GM12878 (cell line): Measurements from ENCODE around the gene CAMTA1. TPM values are rescaled to one million over a fixed set of nuclear protein-coding genes. Genes with fewer than 3 reads are reported as not detected.
A peak's percentile ranks its signal among the peaks of the same experiment; 100 is the strongest.

Experiments used
- BHLHE40 ChIP-seq, 2 experiments: fragments of 450-650 bp in 1 of 2; IDR thresholded peaks; 2 replicates each; pipeline ENCODE4 v1.6.1; 2011 to 2017; ENCODE audit warnings: low read depth in 2 of 2, borderline replicate concordance in 1 of 2, improper control_type of control experiment in 1 of 2, low read length in 1 of 2, mild to moderate bottlenecking in 1 of 2
- CHD2 ChIP-seq: IDR thresholded peaks from 2 replicates; pipeline ENCODE4 v1.6.1; 2011; ENCODE audit warnings: low read depth, low read length, improper control_type of control experiment, borderline replicate concordance
- CREM ChIP-seq: IDR thresholded peaks from 2 replicates; pipeline ENCODE4 v1.6.1; 2014; ENCODE audit warnings: antibody characterized with exemption, low read depth
- DPF2 ChIP-seq: fragments of 450-650 bp; IDR thresholded peaks from 2 replicates; pipeline ENCODE4 v1.6.1; 2017; ENCODE audit warnings: mild to moderate bottlenecking
- EGR1 ChIP-seq, 2 experiments: IDR thresholded peaks; 1 replicate in 1 of 2; 2 replicates in 1 of 2; pipeline ENCODE4 v1.6.1; 2011 to 2012; ENCODE audit warnings: low read depth in 2 of 2, low read length in 2 of 2, borderline replicate concordance in 1 of 2, mild to moderate bottlenecking in 1 of 2, moderate library complexity in 1 of 2
- ESRRA ChIP-seq: IDR thresholded peaks from 2 replicates; pipeline ENCODE4 v1.6.1; 2012; ENCODE audit warnings: mild to moderate bottlenecking, low read length, improper control_type of control experiment
- IKZF1 ChIP-seq: fragments of 450-650 bp; conservative IDR thresholded peaks from 2 replicates; pipeline ENCODE4 v1.6.1; 2017; ENCODE audit warnings: antibody characterized with exemption, mild to moderate bottlenecking
- LARP7 ChIP-seq: fragments of 450-650 bp; IDR thresholded peaks from 2 replicates; pipeline ENCODE4 v1.6.1; 2017; ENCODE audit warnings: mild to moderate bottlenecking
- MEF2A ChIP-seq: IDR thresholded peaks from 2 replicates; pipeline ENCODE4 v1.6.1; 2011; ENCODE audit warnings: low read depth, mild to moderate bottlenecking, low read length, moderate library complexity; ENCODE audit not compliant: insufficient read depth
- MYC ChIP-seq: IDR thresholded peaks from 2 replicates; pipeline ENCODE4 v1.6.1; 2011; ENCODE audit warnings: mild to moderate bottlenecking, low read length, moderate library complexity, inconsistent platforms; ENCODE audit not compliant: insufficient read depth, insufficient replicate concordance, insufficient read length, severe bottlenecking
- NBN ChIP-seq: fragments of 450-650 bp; IDR thresholded peaks from 2 replicates; pipeline ENCODE4 v1.6.1; 2016
- NFYB ChIP-seq: IDR thresholded peaks from 2 replicates; pipeline ENCODE4 v1.6.1; 2011; ENCODE audit warnings: low read depth, mild to moderate bottlenecking, low read length, improper control_type of control experiment, moderate library complexity; ENCODE audit not compliant: insufficient read depth
- NR2C2 ChIP-seq: IDR thresholded peaks from 2 replicates; pipeline ENCODE4 v1.6.1; 2011; ENCODE audit warnings: borderline replicate concordance, low read depth; ENCODE audit not compliant: control insufficient read depth, insufficient read length
- NR2F1 ChIP-seq: fragments of 450-650 bp; conservative IDR thresholded peaks from 2 replicates; pipeline ENCODE4 v1.6.1; 2017; ENCODE audit warnings: mild to moderate bottlenecking
- PAX8 ChIP-seq: fragments of 450-650 bp; IDR thresholded peaks from 2 replicates; pipeline ENCODE4 v1.6.1; 2017; ENCODE audit warnings: mild to moderate bottlenecking, moderate library complexity
- POLR2A ChIP-seq: IDR thresholded peaks from 2 replicates; pipeline ENCODE4 v1.6.1; 2011; ENCODE audit warnings: low read depth, mild to moderate bottlenecking, low read length
- TCF12 ChIP-seq: IDR thresholded peaks from 2 replicates; pipeline ENCODE4 v1.6.1; 2011; ENCODE audit warnings: low read depth, mild to moderate bottlenecking, low read length
- WRNIP1 ChIP-seq: IDR thresholded peaks from 2 replicates; pipeline ENCODE4 v1.6.1; 2011; ENCODE audit warnings: low read depth, low read length, improper control_type of control experiment, borderline replicate concordance
- YBX1 ChIP-seq: fragments of 450-650 bp; IDR thresholded peaks from 2 replicates; pipeline ENCODE4 v1.6.1; 2016; ENCODE audit warnings: antibody characterized with exemption
- polyA plus RNA-seq, 11 experiments: library from polyadenylated mRNA; depleted of rRNA in 4 of 11; unstranded in 6 of 11; stranded (reverse) in 5 of 11; fragments of >200 nt; fragmentation: Nextera tagmentation in 4 of 11; fragmentation: Illumina TruSeq in 1 of 11; extraction: Ambion mirVana in 4 of 11; extraction: Trizol in 1 of 11; gene quantifications; 1 replicate in 1 of 11; 2 replicates in 10 of 11; pipeline versions ENCODE4 v1.2.1 to v1.2.3, GENCODE V29; 2011 to 2016; ENCODE audit warnings: inconsistent platforms in 2 of 11, missing spikeins in 2 of 11, low read depth in 1 of 11
- total RNA-seq, 4 experiments: library from RNA; depleted of rRNA in 3 of 4; stranded (reverse); fragments of >200 nt in 3 of 4; fragmentation: Illumina TruSeq in 1 of 4; extraction: Trizol in 1 of 4; gene quantifications; 2 replicates each; pipeline versions ENCODE4 v1.2.1 to v1.2.3, GENCODE V29; 2013 to 2021
- TF ChIP-seq, protein P1 (sequence below): IDR thresholded peaks from 2 replicates; pipeline ENCODE4 v1.6.1; 2011; ENCODE audit warnings: low read depth, low read length, improper control_type of control experiment, borderline replicate concordance
- TF ChIP-seq, protein P2 (sequence below): fragments of 450-650 bp; IDR thresholded peaks from 2 replicates; pipeline ENCODE4 v1.6.1; 2017; ENCODE audit warnings: mild to moderate bottlenecking, moderate library complexity
- TF ChIP-seq, protein P3 (sequence below): fragments of 450-650 bp; IDR thresholded peaks from 2 replicates; pipeline ENCODE4 v1.6.1; 2017; ENCODE audit warnings: low read depth, mild to moderate bottlenecking, moderate library complexity
- TF ChIP-seq, protein P4 (sequence below): fragments of 150-350 bp; IDR thresholded peaks from 2 replicates; pipeline ENCODE4 v1.6.1; 2014; ENCODE audit warnings: mild to moderate bottlenecking, low read depth, low read length

Gene CAMTA1
- total and polyA plus RNA-seq, 10 of the 15 experiments (the other 5 are each of a cell fraction or from before 2014, with no cell fraction given): 37.7 to 148 (median 76.4) TPM

DNA sequence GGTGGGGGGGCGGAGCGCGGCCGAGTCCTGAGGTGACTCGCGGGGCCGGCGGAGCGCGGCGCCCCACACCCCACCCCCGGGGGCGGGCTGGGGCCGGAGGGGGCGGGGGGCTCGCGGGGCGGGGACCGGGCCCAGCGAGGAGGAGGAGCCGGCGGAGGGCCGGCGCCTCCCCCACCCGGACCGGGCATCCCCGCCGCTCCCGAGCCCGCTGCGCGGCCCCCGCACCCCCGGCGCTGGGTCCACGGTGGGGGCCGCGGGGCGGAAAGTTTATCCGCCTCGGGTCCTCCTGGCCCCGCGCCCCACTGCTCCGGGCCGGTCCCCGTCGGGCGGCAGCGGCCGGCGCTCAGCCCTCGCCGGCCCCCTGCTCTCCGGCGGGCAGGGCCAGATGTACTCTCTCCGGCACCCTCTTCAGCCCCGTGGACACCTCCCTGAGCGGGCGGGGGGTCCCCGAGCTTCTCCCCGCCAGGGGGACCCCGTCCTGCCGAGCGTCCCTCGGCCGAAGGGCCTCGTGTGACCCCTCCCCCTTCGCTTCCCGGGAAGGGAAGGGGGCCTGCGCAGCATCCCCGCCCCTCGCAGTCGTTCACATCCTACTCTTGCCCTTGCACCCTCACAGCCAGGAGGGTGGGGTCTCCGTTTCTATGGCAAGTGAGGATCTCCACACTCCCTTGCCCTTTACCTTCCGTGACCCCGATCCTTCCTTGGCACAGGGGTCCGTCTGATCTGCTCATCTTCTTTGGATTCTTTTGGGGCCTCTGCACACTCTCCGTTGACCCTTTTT lies 663 bp downstream of the CAMTA1 start (continued):
- TF ChIP-seq, protein P1, sequence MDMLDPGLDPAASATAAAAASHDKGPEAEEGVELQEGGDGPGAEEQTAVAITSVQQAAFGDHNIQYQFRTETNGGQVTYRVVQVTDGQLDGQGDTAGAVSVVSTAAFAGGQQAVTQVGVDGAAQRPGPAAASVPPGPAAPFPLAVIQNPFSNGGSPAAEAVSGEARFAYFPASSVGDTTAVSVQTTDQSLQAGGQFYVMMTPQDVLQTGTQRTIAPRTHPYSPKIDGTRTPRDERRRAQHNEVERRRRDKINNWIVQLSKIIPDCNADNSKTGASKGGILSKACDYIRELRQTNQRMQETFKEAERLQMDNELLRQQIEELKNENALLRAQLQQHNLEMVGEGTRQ: no peak
- TF ChIP-seq WRNIP1 (no peak), PAX8 (no peak), DPF2 (peak; percentile 21; the same call in 1 of the 2 replicates), YBX1 (no peak), TCF12 (no peak), MEF2A (no peak), CREM (no peak), EGR1 (IDR thresholded peaks at IDR 0.05; ENCODE audit: borderline replicate concordance in 1 of 2, low read depth in 2 of 2, low read length in 2 of 2) (peak in 1 of 2 experiments; percentile 50; a peak in 1 of 3 replicates), NBN (no peak), CHD2 (no peak), NR2C2 (no peak), IKZF1 (peak; percentile 55), NR2F1 (0 out of 2 replicates have a peak, but pooled peaks have one; percentile 17), POLR2A (0 out of 2 replicates have a peak, but pooled peaks have one; percentile 17), MYC (no peak), BHLHE40 (IDR thresholded peaks at IDR 0.05; ENCODE audit: borderline replicate concordance in 1 of 2, low read depth in 2 of 2, low read length in 1 of 2) (peak in 1 of 2 experiments; percentile 31; a peak in 1 of 4 replicates), ESRRA (no peak), NFYB (no peak), LARP7 (peak; percentile 69; the same call in 1 of the 2 replicates)
- TF ChIP-seq, protein P2, sequence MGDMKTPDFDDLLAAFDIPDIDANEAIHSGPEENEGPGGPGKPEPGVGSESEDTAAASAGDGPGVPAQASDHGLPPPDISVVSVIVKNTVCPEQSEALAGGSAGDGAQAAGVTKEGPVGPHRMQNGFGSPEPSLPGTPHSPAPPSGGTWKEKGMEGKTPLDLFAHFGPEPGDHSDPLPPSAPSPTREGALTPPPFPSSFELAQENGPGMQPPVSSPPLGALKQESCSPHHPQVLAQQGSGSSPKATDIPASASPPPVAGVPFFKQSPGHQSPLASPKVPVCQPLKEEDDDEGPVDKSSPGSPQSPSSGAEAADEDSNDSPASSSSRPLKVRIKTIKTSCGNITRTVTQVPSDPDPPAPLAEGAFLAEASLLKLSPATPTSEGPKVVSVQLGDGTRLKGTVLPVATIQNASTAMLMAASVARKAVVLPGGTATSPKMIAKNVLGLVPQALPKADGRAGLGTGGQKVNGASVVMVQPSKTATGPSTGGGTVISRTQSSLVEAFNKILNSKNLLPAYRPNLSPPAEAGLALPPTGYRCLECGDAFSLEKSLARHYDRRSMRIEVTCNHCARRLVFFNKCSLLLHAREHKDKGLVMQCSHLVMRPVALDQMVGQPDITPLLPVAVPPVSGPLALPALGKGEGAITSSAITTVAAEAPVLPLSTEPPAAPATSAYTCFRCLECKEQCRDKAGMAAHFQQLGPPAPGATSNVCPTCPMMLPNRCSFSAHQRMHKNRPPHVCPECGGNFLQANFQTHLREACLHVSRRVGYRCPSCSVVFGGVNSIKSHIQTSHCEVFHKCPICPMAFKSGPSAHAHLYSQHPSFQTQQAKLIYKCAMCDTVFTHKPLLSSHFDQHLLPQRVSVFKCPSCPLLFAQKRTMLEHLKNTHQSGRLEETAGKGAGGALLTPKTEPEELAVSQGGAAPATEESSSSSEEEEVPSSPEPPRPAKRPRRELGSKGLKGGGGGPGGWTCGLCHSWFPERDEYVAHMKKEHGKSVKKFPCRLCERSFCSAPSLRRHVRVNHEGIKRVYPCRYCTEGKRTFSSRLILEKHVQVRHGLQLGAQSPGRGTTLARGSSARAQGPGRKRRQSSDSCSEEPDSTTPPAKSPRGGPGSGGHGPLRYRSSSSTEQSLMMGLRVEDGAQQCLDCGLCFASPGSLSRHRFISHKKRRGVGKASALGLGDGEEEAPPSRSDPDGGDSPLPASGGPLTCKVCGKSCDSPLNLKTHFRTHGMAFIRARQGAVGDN: no peak
- TF ChIP-seq, protein P3, sequence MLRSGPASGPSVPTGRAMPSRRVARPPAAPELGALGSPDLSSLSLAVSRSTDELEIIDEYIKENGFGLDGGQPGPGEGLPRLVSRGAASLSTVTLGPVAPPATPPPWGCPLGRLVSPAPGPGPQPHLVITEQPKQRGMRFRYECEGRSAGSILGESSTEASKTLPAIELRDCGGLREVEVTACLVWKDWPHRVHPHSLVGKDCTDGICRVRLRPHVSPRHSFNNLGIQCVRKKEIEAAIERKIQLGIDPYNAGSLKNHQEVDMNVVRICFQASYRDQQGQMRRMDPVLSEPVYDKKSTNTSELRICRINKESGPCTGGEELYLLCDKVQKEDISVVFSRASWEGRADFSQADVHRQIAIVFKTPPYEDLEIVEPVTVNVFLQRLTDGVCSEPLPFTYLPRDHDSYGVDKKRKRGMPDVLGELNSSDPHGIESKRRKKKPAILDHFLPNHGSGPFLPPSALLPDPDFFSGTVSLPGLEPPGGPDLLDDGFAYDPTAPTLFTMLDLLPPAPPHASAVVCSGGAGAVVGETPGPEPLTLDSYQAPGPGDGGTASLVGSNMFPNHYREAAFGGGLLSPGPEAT: no peak
- TF ChIP-seq, protein P4, sequence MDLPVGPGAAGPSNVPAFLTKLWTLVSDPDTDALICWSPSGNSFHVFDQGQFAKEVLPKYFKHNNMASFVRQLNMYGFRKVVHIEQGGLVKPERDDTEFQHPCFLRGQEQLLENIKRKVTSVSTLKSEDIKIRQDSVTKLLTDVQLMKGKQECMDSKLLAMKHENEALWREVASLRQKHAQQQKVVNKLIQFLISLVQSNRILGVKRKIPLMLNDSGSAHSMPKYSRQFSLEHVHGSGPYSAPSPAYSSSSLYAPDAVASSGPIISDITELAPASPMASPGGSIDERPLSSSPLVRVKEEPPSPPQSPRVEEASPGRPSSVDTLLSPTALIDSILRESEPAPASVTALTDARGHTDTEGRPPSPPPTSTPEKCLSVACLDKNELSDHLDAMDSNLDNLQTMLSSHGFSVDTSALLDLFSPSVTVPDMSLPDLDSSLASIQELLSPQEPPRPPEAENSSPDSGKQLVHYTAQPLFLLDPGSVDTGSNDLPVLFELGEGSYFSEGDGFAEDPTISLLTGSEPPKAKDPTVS: no peak
- TF ChIP-seq, all 136 proteins: peak for 12
